ENCODE results near the gene PAK6.

The PAK6 gene

GRCh38 chr15:40269604-40270003 is 30.7 kb downstream of the PAK6 start:
- H3K4me1 ChIP-seq (ENCODE audit: insufficient read depth, low read length): peaks cover 12% of the 10 kb centered on the region
- no peak overlapping the region for H2AFZ ChIP-seq (ENCODE audit: low read depth, low read length)
- no peaks in the 10 kb centered on the region for H3K9me3 ChIP-seq (ENCODE audit: low read length)
- H3K4me3 ChIP-seq (ENCODE audit: low read length): no peak overlapping the region
- no peaks in the 10 kb centered on the region for H3K27me3 ChIP-seq (ENCODE audit: insufficient read depth, low read length)
- H3K36me3 ChIP-seq (ENCODE audit: insufficient read depth, low read length): no peaks in the 10 kb centered on the region

- H3K4me1 ChIP-seq (ENCODE audit: insufficient read depth, low read length): peaks cover 12% of the 10 kb centered on the region
- no peaks in the 10 kb centered on the region for H3K36me3 ChIP-seq (ENCODE audit: insufficient read depth, low read length)
- no peaks in the 10 kb centered on the region for H3K27me3 ChIP-seq (ENCODE audit: insufficient read depth, low read length)
- H2AFZ ChIP-seq (ENCODE audit: low read depth, low read length): no peak overlapping the region
- no peaks in the 10 kb centered on the region for H3K9me3 ChIP-seq (ENCODE audit: low read length)
- no peak overlapping the region for H3K4me3 ChIP-seq (ENCODE audit: low read length)
Measured at GRCh38 chr15:40270246-40270995, 31.6 kb downstream of the PAK6 start.

GRCh38 chr15:40271685-40272484 is 33.0 kb downstream of the PAK6 start:
- Histone ChIP-seq H3K4me1 (ENCODE audit: insufficient read depth, low read length) (peaks cover 6% of the 10 kb centered on the region), H3K4me3 (ENCODE audit: low read length) (no peak overlapping the region), H2AFZ (ENCODE audit: low read depth, low read length) (no peak overlapping the region), H3K27me3 (ENCODE audit: insufficient read depth, low read length) (no peaks in the 10 kb centered on the region), H3K9me3 (ENCODE audit: low read length) (no peaks in the 10 kb centered on the region), H3K36me3 (ENCODE audit: insufficient read depth, low read length) (no peaks in the 10 kb centered on the region)

DNA sequence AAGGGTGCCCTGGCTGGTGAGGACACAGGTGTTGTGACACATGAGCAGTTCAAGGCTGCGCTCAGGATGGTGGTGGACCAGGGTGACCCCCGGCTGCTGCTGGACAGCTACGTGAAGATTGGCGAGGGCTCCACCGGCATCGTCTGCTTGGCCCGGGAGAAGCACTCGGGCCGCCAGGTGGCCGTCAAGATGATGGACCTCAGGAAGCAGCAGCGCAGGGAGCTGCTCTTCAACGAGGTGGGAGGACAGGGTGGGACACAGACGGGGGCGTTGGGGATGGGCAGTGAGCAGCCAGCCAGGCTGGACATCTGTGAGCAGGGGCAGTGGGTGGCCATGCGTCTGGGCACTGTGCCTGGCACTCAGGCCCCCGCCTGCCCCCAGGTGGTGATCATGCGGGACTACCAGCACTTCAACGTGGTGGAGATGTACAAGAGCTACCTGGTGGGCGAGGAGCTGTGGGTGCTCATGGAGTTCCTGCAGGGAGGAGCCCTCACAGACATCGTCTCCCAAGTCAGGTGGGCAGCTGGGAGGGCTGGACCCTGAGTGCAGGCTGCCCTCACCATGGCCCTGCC is 33.7 kb downstream of the PAK6 start:
- H3K36me3 ChIP-seq (ENCODE audit: insufficient read depth, low read length): no peaks in the 10 kb centered on the region
- H3K4me1 ChIP-seq (ENCODE audit: insufficient read depth, low read length): peaks cover 3% of the 10 kb centered on the region
- H2AFZ ChIP-seq (ENCODE audit: low read depth, low read length): no peak overlapping the region
- no peaks in the 10 kb centered on the region for H3K9me3 ChIP-seq (ENCODE audit: low read length)
- no peak overlapping the region for H3K4me3 ChIP-seq (ENCODE audit: low read length)
- no peaks in the 10 kb centered on the region for H3K27me3 ChIP-seq (ENCODE audit: insufficient read depth, low read length)

GRCh38 chr15:40273428-40273827 is 34.6 kb downstream of the PAK6 start:
- H3K4me3 ChIP-seq (ENCODE audit: low read length): no peak overlapping the region
- H3K9me3 ChIP-seq (ENCODE audit: low read length): no peaks in the 10 kb centered on the region
- H3K27me3 ChIP-seq (ENCODE audit: insufficient read depth, low read length): no peaks in the 10 kb centered on the region
- no peak overlapping the region for H2AFZ ChIP-seq (ENCODE audit: low read depth, low read length)
- H3K36me3 ChIP-seq (ENCODE audit: insufficient read depth, low read length): no peaks in the 10 kb centered on the region
- peaks cover 8% of the 10 kb centered on the region for H3K4me1 ChIP-seq (ENCODE audit: insufficient read depth, low read length)

GRCh38 chr15:40274350-40275274 is 35.7 kb downstream of the PAK6 start:
- Histone ChIP-seq H3K36me3 (ENCODE audit: insufficient read depth, low read length) (no peaks in the 10 kb centered on the region), H3K4me1 (ENCODE audit: insufficient read depth, low read length) (peaks cover 19% of the 10 kb centered on the region), H3K9me3 (ENCODE audit: low read length) (no peaks in the 10 kb centered on the region), H2AFZ (ENCODE audit: low read depth, low read length) (no peak overlapping the region), H3K4me3 (ENCODE audit: low read length) (no peak overlapping the region), H3K27me3 (ENCODE audit: insufficient read depth, low read length) (no peaks in the 10 kb centered on the region)

GRCh38 chr15:40275523-40275922 is 36.7 kb downstream of the PAK6 start:
- Histone ChIP-seq H2AFZ (ENCODE audit: low read depth, low read length) (no peak overlapping the region), H3K9me3 (ENCODE audit: low read length) (no peaks in the 10 kb centered on the region), H3K4me3 (ENCODE audit: low read length) (no peak overlapping the region), H3K36me3 (ENCODE audit: insufficient read depth, low read length) (no peaks in the 10 kb centered on the region), H3K4me1 (ENCODE audit: insufficient read depth, low read length) (peaks cover 20% of the 10 kb centered on the region), H3K27me3 (ENCODE audit: insufficient read depth, low read length) (no peaks in the 10 kb centered on the region)

DNA sequence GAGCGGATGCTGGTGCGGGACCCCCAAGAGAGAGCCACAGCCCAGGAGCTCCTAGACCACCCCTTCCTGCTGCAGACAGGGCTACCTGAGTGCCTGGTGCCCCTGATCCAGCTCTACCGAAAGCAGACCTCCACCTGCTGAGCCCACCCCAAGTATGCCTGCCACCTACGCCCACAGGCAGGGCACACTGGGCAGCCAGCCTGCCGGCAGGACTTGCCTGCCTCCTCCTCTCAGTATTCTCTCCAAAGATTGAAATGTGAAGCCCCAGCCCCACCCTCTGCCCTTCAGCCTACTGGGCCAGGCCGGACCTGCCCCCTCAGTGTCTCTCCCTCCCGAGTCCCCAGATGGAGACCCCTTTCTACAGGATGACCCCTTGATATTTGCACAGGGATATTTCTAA is 37.1 kb downstream of the PAK6 start:
- Histone ChIP-seq H3K36me3 (ENCODE audit: insufficient read depth, low read length) (no peaks in the 10 kb centered on the region), H2AFZ (ENCODE audit: low read depth, low read length) (no peak overlapping the region), H3K9me3 (ENCODE audit: low read length) (peaks cover 2% of the 10 kb centered on the region), H3K27me3 (ENCODE audit: insufficient read depth, low read length) (no peaks in the 10 kb centered on the region), H3K4me1 (ENCODE audit: insufficient read depth, low read length) (peaks cover 20% of the 10 kb centered on the region), H3K4me3 (ENCODE audit: low read length) (no peak overlapping the region)

GRCh38 chr15:40276927-40277326 is 38.1 kb downstream of the PAK6 start:
- Histone ChIP-seq H2AFZ (ENCODE audit: low read depth, low read length) (no peak overlapping the region), H3K4me1 (ENCODE audit: insufficient read depth, low read length) (peaks cover 17% of the 10 kb centered on the region), H3K36me3 (ENCODE audit: insufficient read depth, low read length) (no peaks in the 10 kb centered on the region), H3K9me3 (ENCODE audit: low read length) (peaks cover 2% of the 10 kb centered on the region), H3K27me3 (ENCODE audit: insufficient read depth, low read length) (no peaks in the 10 kb centered on the region), H3K4me3 (ENCODE audit: low read length) (no peak overlapping the region)

GRCh38 chr15:40277471-40277870 is 38.6 kb downstream of the PAK6 start:
- Histone ChIP-seq H3K36me3 (ENCODE audit: insufficient read depth, low read length) (no peaks in the 10 kb centered on the region), H3K4me3 (ENCODE audit: low read length) (no peak overlapping the region), H3K4me1 (ENCODE audit: insufficient read depth, low read length) (peaks cover 17% of the 10 kb centered on the region), H2AFZ (ENCODE audit: low read depth, low read length) (no peak overlapping the region), H3K27me3 (ENCODE audit: insufficient read depth, low read length) (no peaks in the 10 kb centered on the region), H3K9me3 (ENCODE audit: low read length) (peaks cover 2% of the 10 kb centered on the region)

DNA sequence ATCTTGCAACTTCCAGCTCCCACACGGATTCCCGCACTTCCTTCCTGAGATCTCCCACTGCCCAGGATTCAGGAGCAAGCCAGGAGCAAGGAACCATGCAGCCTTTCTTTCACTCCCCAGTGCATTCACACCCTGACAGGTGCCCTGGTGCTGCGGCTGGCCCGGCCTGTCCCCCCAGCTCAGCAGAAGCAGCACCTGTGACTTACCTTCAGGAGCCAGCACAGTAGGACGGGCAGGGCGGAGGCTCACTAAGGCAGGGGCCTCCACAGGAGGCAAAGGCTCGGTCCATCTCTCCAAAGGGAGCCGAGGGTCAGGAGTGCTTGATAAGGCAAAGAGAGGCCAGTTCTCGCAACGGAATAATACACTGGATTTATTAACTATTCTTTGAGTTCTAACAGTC is 39.2 kb downstream of the PAK6 start:
- H3K27me3 ChIP-seq (ENCODE audit: insufficient read depth, low read length): no peaks in the 10 kb centered on the region
- no peaks in the 10 kb centered on the region for H3K36me3 ChIP-seq (ENCODE audit: insufficient read depth, low read length)
- no peak overlapping the region for H3K4me3 ChIP-seq (ENCODE audit: low read length)
- peak overlapping the region; percentile 24 for H2AFZ ChIP-seq (ENCODE audit: low read depth, low read length)
- peaks cover 2% of the 10 kb centered on the region for H3K9me3 ChIP-seq (ENCODE audit: low read length)
- peaks cover 17% of the 10 kb centered on the region for H3K4me1 ChIP-seq (ENCODE audit: insufficient read depth, low read length)

- H3K4me3 ChIP-seq (ENCODE audit: low read length): no peak overlapping the region
Measured at GRCh38 chr15:40279437-40280141, 40.7 kb downstream of the PAK6 start.

More at GRCh38 chr15:40279437-40280141, 40.7 kb downstream of the PAK6 start:
- H2AFZ ChIP-seq (ENCODE audit: low read depth, low read length): peak overlapping the region; percentile 24
- peaks cover 17% of the 10 kb centered on the region for H3K4me1 ChIP-seq (ENCODE audit: insufficient read depth, low read length)
- no peaks in the 10 kb centered on the region for H3K36me3 ChIP-seq (ENCODE audit: insufficient read depth, low read length)
- H3K9me3 ChIP-seq (ENCODE audit: low read length): peaks cover 2% of the 10 kb centered on the region
- H3K27me3 ChIP-seq (ENCODE audit: insufficient read depth, low read length): no peaks in the 10 kb centered on the region

Measured in neuron (in vitro differentiated cells).